Naive B cell (primary cell): ENCODE data around the gene IL32. TPM values are rescaled to one million over a fixed set of nuclear protein-coding genes. Genes with fewer than 3 reads are reported as not detected.
A peak's percentile ranks its signal among the peaks of the same experiment; 100 is the strongest.

ENCODE experiments used
- ATAC-seq, 2 donors: fragments of 150-1000 bp; cut with Tn5 transposase; 2 replicates each; pipeline ENCODE4 v1.10.0; 2021; ENCODE audit warnings: low read depth in 2 of 2, mild to moderate bottlenecking in 2 of 2, moderate library complexity in 2 of 2
- DNase-seq: peaks from one replicate; pipeline ENCODE4 v3.0.0; 2022
- H3K27ac Mint-ChIP-seq, 6 donors: one replicate each; pipeline ENCODE4 v1.8.0; 2020 to 2022; ENCODE audit warnings: mild to moderate bottlenecking in 6 of 6, mixed read lengths in 6 of 6, moderate library complexity in 5 of 6, inconsistent platforms in 2 of 6
- H3K27me3 Mint-ChIP-seq, 3 donors: one replicate each; pipeline ENCODE4 v1.8.0; 2021 to 2022; ENCODE audit warnings: mixed read lengths in 3 of 3, mild to moderate bottlenecking in 1 of 3
- H3K36me3 Mint-ChIP-seq, 2 donors: one replicate each; pipeline ENCODE4 v1.8.0; 2020 to 2022; ENCODE audit warnings: mixed read lengths in 2 of 2, inconsistent platforms in 1 of 2, mild to moderate bottlenecking in 1 of 2
- H3K4me1 Mint-ChIP-seq, 3 donors: one replicate each; pipeline ENCODE4 v1.8.0; 2020 to 2022; ENCODE audit warnings: mixed read lengths in 3 of 3, inconsistent platforms in 1 of 3, mild to moderate bottlenecking in 1 of 3, moderate library complexity in 1 of 3
- H3K4me3 Mint-ChIP-seq, 8 donors: one replicate each; pipeline ENCODE4 v1.8.0; 2020 to 2022; ENCODE audit warnings: mild to moderate bottlenecking in 8 of 8, mixed read lengths in 8 of 8, moderate library complexity in 8 of 8, inconsistent platforms in 2 of 8
- H3K9me3 Mint-ChIP-seq, 7 donors: one replicate each; pipeline ENCODE4 v1.8.0; 2020 to 2022; ENCODE audit warnings: mixed read lengths in 7 of 7, mild to moderate bottlenecking in 5 of 7, inconsistent platforms in 2 of 7, moderate library complexity in 1 of 7
- polyA plus RNA-seq, 6 donors: library from polyadenylated mRNA; unstranded; fragments of 300-500 nt; fragmentation: Illumina TruSeq; gene quantifications; one replicate each; pipeline ENCODE4 v1.2.3, GENCODE V29; 2021; ENCODE audit warnings: low read depth in 6 of 6

The IL32 gene
- polyA plus RNA-seq, 6 donors from 2014 or later: 3.0 to 15.0 (median 6.2) TPM

GRCh38 chr16:3087243-3088235, 22.1 kb downstream of the IL32 start:
- H3K27ac Mint-ChIP-seq: no peak overlapping the region
- ATAC-seq (no peak), DNase-seq (no peak)
- H3K36me3 Mint-ChIP-seq: no peaks in the 10 kb centered on the region
- H3K4me3 Mint-ChIP-seq: no peak overlapping the region
- peaks cover 3 to 20% (median 17%) of the 10 kb centered on the region in 3 donors for H3K27me3 Mint-ChIP-seq
- H3K9me3 Mint-ChIP-seq: no peaks in the 10 kb centered on the region
- peaks cover 3 to 8% (median 6%) of the 10 kb centered on the region in 3 donors for H3K4me1 Mint-ChIP-seq

GRCh38 chr16:3088450-3088849, 23.0 kb downstream of the IL32 start:
- H3K27me3 Mint-ChIP-seq: peaks cover 3 to 17% (median 13%) of the 10 kb centered on the region in 3 donors
- DNase-seq (no peak), ATAC-seq (no peak)
- no peaks in the 10 kb centered on the region for H3K9me3 Mint-ChIP-seq
- H3K4me3 Mint-ChIP-seq: no peak overlapping the region
- H3K36me3 Mint-ChIP-seq: no peaks in the 10 kb centered on the region
- H3K27ac Mint-ChIP-seq: no peak overlapping the region
- H3K4me1 Mint-ChIP-seq: peaks cover 3 to 8% (median 6%) of the 10 kb centered on the region in 3 donors

GRCh38 chr16:3088925-3089716, 23.7 kb downstream of the IL32 start:
- Mint-ChIP-seq H3K4me3 (no peak overlapping the region), H3K27ac (no peak overlapping the region), H3K27me3 (peaks cover 3 to 17% (median 13%) of the 10 kb centered on the region in 3 donors)

GRCh38 chr16:3089717-3090592, 24.5 kb downstream of the IL32 start:
- DNase-seq (no peak), ATAC-seq (no peak)
- H3K4me1 Mint-ChIP-seq: peaks cover 7 to 11% (median 10%) of the 10 kb centered on the region in 3 donors
- H3K4me3 Mint-ChIP-seq: no peak overlapping the region
- no peaks in the 10 kb centered on the region for H3K36me3 Mint-ChIP-seq
- H3K9me3 Mint-ChIP-seq: no peaks in the 10 kb centered on the region
- H3K27ac Mint-ChIP-seq: no peak overlapping the region
- H3K27me3 Mint-ChIP-seq: peaks cover 3 to 17% (median 13%) of the 10 kb centered on the region in 3 donors

More at GRCh38 chr16:3088925-3089716, 23.7 kb downstream of the IL32 start:
- no peaks in the 10 kb centered on the region for H3K36me3 Mint-ChIP-seq
- peaks cover 3 to 8% (median 6%) of the 10 kb centered on the region in 3 donors for H3K4me1 Mint-ChIP-seq
- H3K9me3 Mint-ChIP-seq: no peaks in the 10 kb centered on the region
- ATAC-seq (no peak), DNase-seq (no peak)

GRCh38 chr16:3091551-3091950, 26.1 kb downstream of the IL32 start:
- no peak for ATAC-seq
- no peaks in the 10 kb centered on the region for H3K36me3 Mint-ChIP-seq
- no peaks in the 10 kb centered on the region for H3K9me3 Mint-ChIP-seq
- H3K27me3 Mint-ChIP-seq: peaks cover 3 to 17% (median 13%) of the 10 kb centered on the region in 3 donors
- H3K4me3 Mint-ChIP-seq: no peak overlapping the region
- peaks cover 10 to 22% (median 11%) of the 10 kb centered on the region in 3 donors for H3K4me1 Mint-ChIP-seq
- no peak for DNase-seq
- no peak overlapping the region for H3K27ac Mint-ChIP-seq

- no peak overlapping the region for H3K4me3 Mint-ChIP-seq
- no peak for DNase-seq
- H3K4me1 Mint-ChIP-seq: peaks cover 10 to 23% (median 10%) of the 10 kb centered on the region in 3 donors
- no peaks in the 10 kb centered on the region for H3K9me3 Mint-ChIP-seq
- ATAC-seq: no peak
- H3K36me3 Mint-ChIP-seq: no peaks in the 10 kb centered on the region
- H3K27me3 Mint-ChIP-seq: peaks cover 3 to 15% (median 10%) of the 10 kb centered on the region in 3 donors
- no peak overlapping the region for H3K27ac Mint-ChIP-seq
Measured at GRCh38 chr16:3092501-3092941, 27.1 kb downstream of the IL32 start.

- Mint-ChIP-seq H3K36me3 (no peaks in the 10 kb centered on the region), H3K9me3 (no peaks in the 10 kb centered on the region), H3K4me1 (peaks cover 2 to 30% (median 9%) of the 10 kb centered on the region in 3 donors), H3K27ac (peak overlapping the region in 1 of 6 donors; percentile 15), H3K27me3 (no peaks in the 10 kb centered on the region), H3K4me3 (no peak overlapping the region)
- ATAC-seq (peak in 1 of 2 donors; percentile 24), DNase-seq (peak; percentile 36)
Measured at GRCh38 chr16:3094289-3095027, 29.0 kb downstream of the IL32 start.

- Mint-ChIP-seq H3K4me1 (peaks cover 11 to 36% (median 20%) of the 10 kb centered on the region in 3 donors), H3K4me3 (peak overlapping the region in 3 of 8 donors; percentile 12 to 56 (median 47)), H3K9me3 (no peaks in the 10 kb centered on the region), H3K27ac (peak overlapping the region in 1 of 6 donors; percentile 62), H3K27me3 (no peaks in the 10 kb centered on the region), H3K36me3 (no peaks in the 10 kb centered on the region)
- DNase-seq: peak; percentile 75
- ATAC-seq: peak; percentile 88 to 90
Measured at GRCh38 chr16:3095869-3096268, 30.4 kb downstream of the IL32 start.

- Mint-ChIP-seq H3K36me3 (no peaks in the 10 kb centered on the region), H3K4me1 (peaks cover 16 to 41% (median 23%) of the 10 kb centered on the region in 3 donors), H3K27me3 (no peaks in the 10 kb centered on the region), H3K9me3 (no peaks in the 10 kb centered on the region), H3K4me3 (peak overlapping the region in 2 of 8 donors; percentile 12 to 15), H3K27ac (peak overlapping the region in 2 of 6 donors; percentile 21 to 62)
- DNase-seq (no peak), ATAC-seq (no peak)
Measured at GRCh38 chr16:3096362-3096761, 30.9 kb downstream of the IL32 start.

GRCh38 chr16:3097266-3097665, 31.8 kb downstream of the IL32 start:
- Mint-ChIP-seq H3K4me1 (peaks cover 22 to 50% (median 28%) of the 10 kb centered on the region in 3 donors), H3K36me3 (no peaks in the 10 kb centered on the region), H3K27ac (peak overlapping the region in 1 of 6 donors; percentile 28), H3K9me3 (no peaks in the 10 kb centered on the region), H3K27me3 (no peaks in the 10 kb centered on the region), H3K4me3 (no peak overlapping the region)
- DNase-seq: no peak
- ATAC-seq: no peak

GRCh38 chr16:3098459-3099394, 33.3 kb downstream of the IL32 start, which contains the start of gene ZSCAN10:
Gene ZSCAN10 (minus strand): TSS chr16:3099294. CDS start chr16:3092937, 6,357 bp downstream.
- no peak for ATAC-seq

More at GRCh38 chr16:3098459-3099394, 33.3 kb downstream of the IL32 start, which contains the start of gene ZSCAN10:
- Mint-ChIP-seq H3K27me3 (no peaks in the 10 kb centered on the region), H3K27ac (peak within 1 kb of the TSS in 3 of 6 donors; percentile 56 to 90 (median 85)), H3K4me1 (peaks cover 22 to 52% (median 29%) of the 10 kb centered on the region in 3 donors), H3K4me3 (peak within 1 kb of the TSS; percentile 71 to 91 (median 80)), H3K9me3 (no peaks in the 10 kb centered on the region), H3K36me3 (no peaks in the 10 kb centered on the region)
- no peak for DNase-seq
